HepG2 (cell line): ENCODE results near the gene PLEKHG4. TPM values are rescaled to one million over a fixed set of nuclear protein-coding genes. Genes with fewer than 3 reads are reported as not detected.

Experiments used
- ARNT ChIP-seq: fragments of 450-650 bp; IDR thresholded peaks from 2 replicates; pipeline ENCODE4 v1.6.1; 2017
- ATM ChIP-seq: fragments of 450-650 bp; IDR thresholded peaks from 2 replicates; pipeline ENCODE4 v1.7.1; 2017; ENCODE audit warnings: mild to moderate bottlenecking, borderline replicate concordance
- HMG20B ChIP-seq: conservative IDR thresholded peaks from 2 replicates; pipeline ENCODE4 v1.6.1; 2016; ENCODE audit warnings: missing genetic modification reagents, missing compliant biosample characterization
- KDM3A ChIP-seq: IDR thresholded peaks from 2 replicates; pipeline ENCODE4 v1.6.1; 2018; ENCODE audit warnings: low read depth, missing compliant biosample characterization
- KMT2B ChIP-seq: IDR thresholded peaks from 2 replicates; pipeline ENCODE4 v1.6.1; 2016; ENCODE audit warnings: missing genetic modification reagents, missing compliant biosample characterization
- PHB2 ChIP-seq: fragments of 450-650 bp; IDR thresholded peaks from 2 replicates; pipeline ENCODE4 v1.6.1; 2018; ENCODE audit not compliant: partially characterized antibody
- PTBP1 ChIP-seq: fragments of 200-400 bp; formaldehyde crosslinking; IDR thresholded peaks from 2 replicates; pipeline ENCODE4 v1.6.1; 2018; ENCODE audit warnings: low read length, low read depth; ENCODE audit not compliant: poor library complexity, severe bottlenecking
- SMAD9 ChIP-seq: sonication (generic); formaldehyde crosslinking; IDR thresholded peaks from 2 replicates; pipeline ENCODE4 v1.5.1; 2020; ENCODE audit warnings: mild to moderate bottlenecking, missing genetic modification reagents
- ZBTB8A ChIP-seq: sonication (generic); formaldehyde crosslinking; IDR thresholded peaks from 2 replicates; pipeline ENCODE4 v1.4.0; 2020; ENCODE audit warnings: mild to moderate bottlenecking, low read depth, missing genetic modification reagents, borderline replicate concordance
- ZNF510 ChIP-seq: sonication (generic); formaldehyde crosslinking; IDR thresholded peaks from 2 replicates; pipeline ENCODE4 v1.4.0; 2020; ENCODE audit warnings: low read depth, mild to moderate bottlenecking, missing genetic modification reagents
- ZNF543 ChIP-seq: sonication (generic); formaldehyde crosslinking; IDR thresholded peaks from 2 replicates; pipeline ENCODE4 v1.4.0; 2020; ENCODE audit warnings: mild to moderate bottlenecking, missing genetic modification reagents
- polyA plus RNA-seq, 8 experiments: library from polyadenylated mRNA; depleted of rRNA in 3 of 8; stranded (reverse) in 7 of 8; unstranded in 1 of 8; fragments of >200 nt; fragmentation: Illumina TruSeq in 4 of 8; extraction: Trizol in 4 of 8; gene quantifications; 2 replicates each; pipeline versions ENCODE4 v1.2.1 to v1.2.3, GENCODE V29; 2011 to 2016; ENCODE audit warnings: low read depth in 4 of 8, missing spikeins in 1 of 8, mixed read lengths in 1 of 8; ENCODE audit not compliant: insufficient read depth in 1 of 8
- total RNA-seq, 5 experiments: library from RNA; depleted of rRNA; stranded (reverse); fragments of >200 nt; fragmentation: Illumina TruSeq; extraction: Trizol; gene quantifications; 2 replicates each; pipeline ENCODE4 v1.2.3, GENCODE V29; 2016; ENCODE audit warnings: low read depth in 1 of 5
- TF ChIP-seq, protein P1 (sequence below): sonication (generic); formaldehyde crosslinking; IDR thresholded peaks from 2 replicates; pipeline ENCODE4 v1.5.0; 2020; ENCODE audit warnings: mild to moderate bottlenecking, missing genetic modification reagents, borderline replicate concordance
- TF ChIP-seq, protein P2 (sequence below): fragments of 450-650 bp; IDR thresholded peaks from 2 replicates; pipeline ENCODE4 v1.6.1; 2017; ENCODE audit warnings: mild to moderate bottlenecking
- TF ChIP-seq, protein P3 (sequence below): sonication (generic); formaldehyde crosslinking; conservative IDR thresholded peaks from 2 replicates; pipeline ENCODE4 v1.5.0; 2020; ENCODE audit warnings: missing genetic modification reagents
- TF ChIP-seq, protein P4 (sequence below): sonication (generic); formaldehyde crosslinking; IDR thresholded peaks from 2 replicates; pipeline ENCODE4 v1.5.1; 2020; ENCODE audit warnings: missing genetic modification reagents, mild to moderate bottlenecking, borderline replicate concordance
- TF ChIP-seq, protein P5 (sequence below): sonication (generic); formaldehyde crosslinking; conservative IDR thresholded peaks from 2 replicates; pipeline ENCODE4 v1.4.0; 2020; ENCODE audit warnings: missing genetic modification reagents

PLEKHG4 gene
- total and polyA plus RNA-seq, 2 of the 13 experiments (the other 11 are each of a cell fraction or from before 2014, with no cell fraction given): 7.1 to 13.6 TPM

DNA sequence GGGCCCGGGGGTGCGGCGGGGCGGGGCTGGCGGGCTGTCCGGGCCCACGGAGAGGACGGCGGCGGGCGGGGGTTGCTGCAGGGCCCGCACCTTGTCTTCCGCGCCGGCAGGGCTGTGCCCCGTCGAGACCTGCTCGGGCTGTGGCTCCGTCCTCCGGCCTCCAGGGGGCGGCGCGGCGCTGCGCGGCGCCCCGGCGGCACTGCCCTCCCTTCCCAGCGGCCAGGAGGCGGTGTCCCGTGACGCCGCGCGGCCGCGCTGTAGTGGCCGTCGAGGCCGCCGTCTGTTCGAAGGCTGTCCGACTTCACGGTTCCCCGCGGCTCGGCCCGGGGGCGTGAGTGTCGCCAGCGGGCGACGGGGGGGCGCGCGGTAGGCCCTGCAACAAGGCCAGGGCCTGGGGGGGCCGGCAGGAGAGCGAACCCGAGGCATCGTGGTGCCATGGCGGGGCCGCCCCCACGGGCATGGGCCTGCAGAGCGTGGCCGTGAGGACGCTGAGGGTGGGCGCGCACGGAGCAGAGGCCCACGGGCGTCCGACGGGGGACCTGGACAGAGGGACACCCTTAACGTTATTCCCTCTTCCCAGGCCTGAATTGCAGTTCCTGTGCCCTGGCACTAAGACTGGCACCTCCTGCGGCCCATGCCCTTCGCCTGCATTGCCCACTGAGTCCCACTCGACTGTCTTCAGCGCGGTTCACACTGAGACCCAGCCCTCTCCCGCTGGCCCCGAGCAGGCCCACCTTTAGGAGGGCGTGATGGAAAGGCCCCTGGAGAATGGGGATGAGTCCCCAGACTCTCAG is at the start of gene PLEKHG4 (continued):
- TF ChIP-seq, protein P1, sequence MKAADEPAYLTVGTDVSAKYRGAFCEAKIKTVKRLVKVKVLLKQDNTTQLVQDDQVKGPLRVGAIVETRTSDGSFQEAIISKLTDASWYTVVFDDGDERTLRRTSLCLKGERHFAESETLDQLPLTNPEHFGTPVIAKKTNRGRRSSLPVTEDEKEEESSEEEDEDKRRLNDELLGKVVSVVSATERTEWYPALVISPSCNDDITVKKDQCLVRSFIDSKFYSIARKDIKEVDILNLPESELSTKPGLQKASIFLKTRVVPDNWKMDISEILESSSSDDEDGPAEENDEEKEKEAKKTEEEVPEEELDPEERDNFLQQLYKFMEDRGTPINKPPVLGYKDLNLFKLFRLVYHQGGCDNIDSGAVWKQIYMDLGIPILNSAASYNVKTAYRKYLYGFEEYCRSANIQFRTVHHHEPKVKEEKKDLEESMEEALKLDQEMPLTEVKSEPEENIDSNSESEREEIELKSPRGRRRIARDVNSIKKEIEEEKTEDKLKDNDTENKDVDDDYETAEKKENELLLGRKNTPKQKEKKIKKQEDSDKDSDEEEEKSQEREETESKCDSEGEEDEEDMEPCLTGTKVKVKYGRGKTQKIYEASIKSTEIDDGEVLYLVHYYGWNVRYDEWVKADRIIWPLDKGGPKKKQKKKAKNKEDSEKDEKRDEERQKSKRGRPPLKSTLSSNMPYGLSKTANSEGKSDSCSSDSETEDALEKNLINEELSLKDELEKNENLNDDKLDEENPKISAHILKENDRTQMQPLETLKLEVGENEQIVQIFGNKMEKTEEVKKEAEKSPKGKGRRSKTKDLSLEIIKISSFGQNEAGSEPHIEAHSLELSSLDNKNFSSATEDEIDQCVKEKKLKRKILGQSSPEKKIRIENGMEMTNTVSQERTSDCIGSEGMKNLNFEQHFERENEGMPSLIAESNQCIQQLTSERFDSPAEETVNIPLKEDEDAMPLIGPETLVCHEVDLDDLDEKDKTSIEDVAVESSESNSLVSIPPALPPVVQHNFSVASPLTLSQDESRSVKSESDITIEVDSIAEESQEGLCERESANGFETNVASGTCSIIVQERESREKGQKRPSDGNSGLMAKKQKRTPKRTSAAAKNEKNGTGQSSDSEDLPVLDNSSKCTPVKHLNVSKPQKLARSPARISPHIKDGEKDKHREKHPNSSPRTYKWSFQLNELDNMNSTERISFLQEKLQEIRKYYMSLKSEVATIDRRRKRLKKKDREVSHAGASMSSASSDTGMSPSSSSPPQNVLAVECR (CRISPR knock-in tag): peak; percentile 52; the same call in 1 of the 2 replicates
- TF ChIP-seq PTBP1: no peak
- TF ChIP-seq KMT2B: no peak
- no peak for TF ChIP-seq ATM
- no peak for TF ChIP-seq KDM3A (CRISPR knock-in tag)
- peak; percentile 71; the same call in 1 of the 2 replicates for TF ChIP-seq ZNF510
- no peak for TF ChIP-seq ARNT
- TF ChIP-seq ZNF543 (CRISPR knock-in tag): 0 out of 2 replicates have a peak, but pooled peaks have one; percentile 81
- no peak for TF ChIP-seq SMAD9 (CRISPR knock-in tag)
- TF ChIP-seq, protein P2, sequence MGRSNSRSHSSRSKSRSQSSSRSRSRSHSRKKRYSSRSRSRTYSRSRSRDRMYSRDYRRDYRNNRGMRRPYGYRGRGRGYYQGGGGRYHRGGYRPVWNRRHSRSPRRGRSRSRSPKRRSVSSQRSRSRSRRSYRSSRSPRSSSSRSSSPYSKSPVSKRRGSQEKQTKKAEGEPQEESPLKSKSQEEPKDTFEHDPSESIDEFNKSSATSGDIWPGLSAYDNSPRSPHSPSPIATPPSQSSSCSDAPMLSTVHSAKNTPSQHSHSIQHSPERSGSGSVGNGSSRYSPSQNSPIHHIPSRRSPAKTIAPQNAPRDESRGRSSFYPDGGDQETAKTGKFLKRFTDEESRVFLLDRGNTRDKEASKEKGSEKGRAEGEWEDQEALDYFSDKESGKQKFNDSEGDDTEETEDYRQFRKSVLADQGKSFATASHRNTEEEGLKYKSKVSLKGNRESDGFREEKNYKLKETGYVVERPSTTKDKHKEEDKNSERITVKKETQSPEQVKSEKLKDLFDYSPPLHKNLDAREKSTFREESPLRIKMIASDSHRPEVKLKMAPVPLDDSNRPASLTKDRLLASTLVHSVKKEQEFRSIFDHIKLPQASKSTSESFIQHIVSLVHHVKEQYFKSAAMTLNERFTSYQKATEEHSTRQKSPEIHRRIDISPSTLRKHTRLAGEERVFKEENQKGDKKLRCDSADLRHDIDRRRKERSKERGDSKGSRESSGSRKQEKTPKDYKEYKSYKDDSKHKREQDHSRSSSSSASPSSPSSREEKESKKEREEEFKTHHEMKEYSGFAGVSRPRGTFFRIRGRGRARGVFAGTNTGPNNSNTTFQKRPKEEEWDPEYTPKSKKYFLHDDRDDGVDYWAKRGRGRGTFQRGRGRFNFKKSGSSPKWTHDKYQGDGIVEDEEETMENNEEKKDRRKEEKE: no peak
- no peak for TF ChIP-seq ZBTB8A (CRISPR knock-in tag)
- TF ChIP-seq, protein P3, sequence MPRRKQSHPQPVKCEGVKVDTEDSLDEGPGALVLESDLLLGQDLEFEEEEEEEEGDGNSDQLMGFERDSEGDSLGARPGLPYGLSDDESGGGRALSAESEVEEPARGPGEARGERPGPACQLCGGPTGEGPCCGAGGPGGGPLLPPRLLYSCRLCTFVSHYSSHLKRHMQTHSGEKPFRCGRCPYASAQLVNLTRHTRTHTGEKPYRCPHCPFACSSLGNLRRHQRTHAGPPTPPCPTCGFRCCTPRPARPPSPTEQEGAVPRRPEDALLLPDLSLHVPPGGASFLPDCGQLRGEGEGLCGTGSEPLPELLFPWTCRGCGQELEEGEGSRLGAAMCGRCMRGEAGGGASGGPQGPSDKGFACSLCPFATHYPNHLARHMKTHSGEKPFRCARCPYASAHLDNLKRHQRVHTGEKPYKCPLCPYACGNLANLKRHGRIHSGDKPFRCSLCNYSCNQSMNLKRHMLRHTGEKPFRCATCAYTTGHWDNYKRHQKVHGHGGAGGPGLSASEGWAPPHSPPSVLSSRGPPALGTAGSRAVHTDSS (CRISPR knock-in tag): no peak
- TF ChIP-seq, protein P4, sequence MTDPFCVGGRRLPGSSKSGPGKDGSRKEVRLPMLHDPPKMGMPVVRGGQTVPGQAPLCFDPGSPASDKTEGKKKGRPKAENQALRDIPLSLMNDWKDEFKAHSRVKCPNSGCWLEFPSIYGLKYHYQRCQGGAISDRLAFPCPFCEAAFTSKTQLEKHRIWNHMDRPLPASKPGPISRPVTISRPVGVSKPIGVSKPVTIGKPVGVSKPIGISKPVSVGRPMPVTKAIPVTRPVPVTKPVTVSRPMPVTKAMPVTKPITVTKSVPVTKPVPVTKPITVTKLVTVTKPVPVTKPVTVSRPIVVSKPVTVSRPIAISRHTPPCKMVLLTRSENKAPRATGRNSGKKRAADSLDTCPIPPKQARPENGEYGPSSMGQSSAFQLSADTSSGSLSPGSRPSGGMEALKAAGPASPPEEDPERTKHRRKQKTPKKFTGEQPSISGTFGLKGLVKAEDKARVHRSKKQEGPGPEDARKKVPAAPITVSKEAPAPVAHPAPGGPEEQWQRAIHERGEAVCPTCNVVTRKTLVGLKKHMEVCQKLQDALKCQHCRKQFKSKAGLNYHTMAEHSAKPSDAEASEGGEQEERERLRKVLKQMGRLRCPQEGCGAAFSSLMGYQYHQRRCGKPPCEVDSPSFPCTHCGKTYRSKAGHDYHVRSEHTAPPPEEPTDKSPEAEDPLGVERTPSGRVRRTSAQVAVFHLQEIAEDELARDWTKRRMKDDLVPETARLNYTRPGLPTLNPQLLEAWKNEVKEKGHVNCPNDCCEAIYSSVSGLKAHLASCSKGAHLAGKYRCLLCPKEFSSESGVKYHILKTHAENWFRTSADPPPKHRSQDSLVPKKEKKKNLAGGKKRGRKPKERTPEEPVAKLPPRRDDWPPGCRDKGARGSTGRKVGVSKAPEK (CRISPR knock-in tag): no peak
- TF ChIP-seq PHB2: no peak
- no peak for TF ChIP-seq HMG20B (CRISPR knock-in tag)
- TF ChIP-seq, protein P5, sequence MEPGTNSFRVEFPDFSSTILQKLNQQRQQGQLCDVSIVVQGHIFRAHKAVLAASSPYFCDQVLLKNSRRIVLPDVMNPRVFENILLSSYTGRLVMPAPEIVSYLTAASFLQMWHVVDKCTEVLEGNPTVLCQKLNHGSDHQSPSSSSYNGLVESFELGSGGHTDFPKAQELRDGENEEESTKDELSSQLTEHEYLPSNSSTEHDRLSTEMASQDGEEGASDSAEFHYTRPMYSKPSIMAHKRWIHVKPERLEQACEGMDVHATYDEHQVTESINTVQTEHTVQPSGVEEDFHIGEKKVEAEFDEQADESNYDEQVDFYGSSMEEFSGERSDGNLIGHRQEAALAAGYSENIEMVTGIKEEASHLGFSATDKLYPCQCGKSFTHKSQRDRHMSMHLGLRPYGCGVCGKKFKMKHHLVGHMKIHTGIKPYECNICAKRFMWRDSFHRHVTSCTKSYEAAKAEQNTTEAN (CRISPR knock-in tag): peak; percentile 90
